Renal cortex interstitium (tissue), 11 donors: ENCODE data around the gene NUDT22. TPM values are rescaled to one million over a fixed set of nuclear protein-coding genes. Genes with fewer than 3 reads are reported as not detected.

Source experiments
- DNase-seq, 11 donors: peaks; one replicate each; pipeline ENCODE4 v3.0.0-alpha.2; 2013; ENCODE audit warnings: low read depth in 9 of 11, low spot score in 4 of 11; ENCODE audit errors: extremely low read depth in 1 of 11
- polyA plus RNA-seq, 3 donors: library from polyadenylated mRNA; unstranded; fragments of 120-200 nt; gene quantifications; one replicate each; pipeline ENCODE4 v1.2.1, GENCODE V29; 2013; ENCODE audit not compliant: insufficient read length in 3 of 3

The NUDT22 gene
- polyA plus RNA-seq, 3 donors: 17.7 to 32.8 (median 28.0) TPM

DNA sequence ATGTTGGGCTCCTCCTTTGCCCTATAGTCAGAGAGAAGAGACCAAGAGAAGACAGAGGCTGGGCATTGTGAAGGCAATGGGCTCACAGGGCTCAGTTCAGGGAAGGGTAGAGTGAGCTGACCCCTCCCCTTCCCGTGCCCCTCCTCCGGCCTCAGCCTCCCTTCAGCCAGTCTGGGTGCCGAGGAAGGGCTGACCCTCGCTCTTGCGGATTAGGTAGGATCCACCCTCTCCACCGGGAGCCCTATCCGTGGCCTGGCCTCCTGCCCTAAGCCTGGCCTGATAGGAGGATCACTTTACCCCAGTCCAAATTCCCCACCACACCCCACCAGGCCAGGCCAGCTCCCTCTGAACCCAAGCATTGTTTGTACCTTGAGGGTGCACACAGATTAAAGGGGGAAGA lies 22.5 kb downstream of the NUDT22 start:
- DNase-seq: no peak

DNA sequence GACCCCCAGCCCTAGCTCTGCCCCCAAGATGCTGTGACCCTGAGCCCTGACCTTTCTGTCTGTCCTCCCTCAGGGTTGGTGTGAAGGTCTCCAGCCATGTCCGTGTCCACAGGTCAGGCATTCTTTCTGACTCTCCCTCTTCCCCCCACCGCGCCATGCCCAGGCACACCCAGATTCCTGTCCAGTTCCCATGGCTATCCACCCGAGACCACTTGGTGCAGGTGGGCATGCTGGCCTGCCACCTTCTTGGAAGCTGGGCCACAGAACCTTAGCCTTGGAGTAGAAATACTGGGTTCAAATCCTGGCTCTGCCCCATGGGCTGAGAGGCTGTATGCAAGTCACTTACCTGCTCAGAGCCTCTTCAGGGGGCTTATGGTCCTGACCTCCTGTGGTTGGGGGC lies 23.0 kb downstream of the NUDT22 start:
- DNase-seq: no peak

DNA sequence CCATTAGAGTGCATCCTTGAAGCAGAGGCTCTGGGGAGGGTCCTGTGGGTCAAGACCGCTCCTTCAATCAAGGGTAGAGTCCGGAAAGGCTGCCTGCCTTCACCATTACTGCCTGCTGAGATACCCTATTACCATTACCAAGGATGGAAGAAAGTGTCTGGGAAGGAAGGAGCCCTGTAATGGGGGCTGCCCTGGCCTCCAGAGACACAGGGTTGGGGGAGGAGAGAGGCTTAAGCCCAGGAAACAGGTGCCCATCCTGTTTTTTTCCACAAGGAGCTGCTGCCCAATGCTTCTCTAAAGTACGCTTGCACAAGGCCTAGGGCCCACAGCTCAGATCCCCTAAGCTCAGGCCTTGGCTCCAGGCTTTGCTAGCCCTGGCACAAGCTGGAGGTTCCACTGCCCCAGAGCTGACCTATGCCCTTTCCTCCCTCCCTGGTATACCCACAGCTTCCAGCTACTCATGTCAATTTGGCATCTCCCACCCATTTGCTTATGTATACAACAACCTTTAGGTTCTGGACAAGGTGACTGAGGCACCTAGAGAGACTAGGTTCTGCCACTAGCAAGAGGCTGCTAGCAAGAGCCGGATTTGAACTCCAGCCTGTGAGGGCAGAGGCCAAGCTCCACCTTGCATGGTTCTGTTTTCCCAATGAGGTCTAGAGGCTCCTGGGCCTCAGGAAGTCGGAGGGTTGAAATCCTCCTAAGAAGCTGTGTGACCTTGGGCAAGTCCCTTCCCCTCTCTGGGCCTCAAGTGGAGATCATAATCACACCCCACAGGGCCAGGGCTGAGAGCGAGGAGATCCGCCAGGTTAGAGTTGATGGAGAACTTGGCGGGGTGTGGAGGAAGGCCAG lies 23.7 kb downstream of the NUDT22 start:
- no peak for DNase-seq

DNA sequence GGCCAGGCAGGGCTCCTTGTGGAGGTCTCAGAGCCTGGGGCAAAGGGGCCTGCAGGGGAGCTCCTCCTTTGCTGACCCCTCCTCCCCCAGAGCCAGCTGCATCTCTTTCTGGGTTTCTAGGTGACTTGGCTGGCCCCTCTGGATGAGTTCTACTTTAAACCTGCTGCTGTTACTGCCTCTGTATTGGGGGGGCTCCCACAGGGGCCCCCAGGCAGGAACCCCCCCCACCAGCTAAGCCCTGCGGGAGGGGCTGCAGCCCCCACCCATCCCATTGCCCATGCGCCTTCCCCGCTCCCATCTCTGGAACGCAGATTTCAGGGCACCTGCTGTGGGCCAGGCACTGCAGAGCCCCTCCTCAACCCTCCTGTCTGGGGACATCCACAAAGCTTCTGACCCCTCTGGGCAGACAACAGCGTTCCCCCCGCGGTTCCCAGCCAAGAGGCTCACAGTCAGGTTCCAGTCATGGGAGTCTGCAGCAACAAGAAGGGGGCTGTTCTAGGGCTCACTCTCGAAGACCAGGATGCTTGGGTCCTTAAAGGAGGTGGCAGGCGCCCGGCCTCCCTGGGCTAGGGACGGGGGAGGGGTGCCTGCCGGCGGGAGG lies 24.4 kb downstream of the NUDT22 start:
- DNase-seq: no peak

DNA sequence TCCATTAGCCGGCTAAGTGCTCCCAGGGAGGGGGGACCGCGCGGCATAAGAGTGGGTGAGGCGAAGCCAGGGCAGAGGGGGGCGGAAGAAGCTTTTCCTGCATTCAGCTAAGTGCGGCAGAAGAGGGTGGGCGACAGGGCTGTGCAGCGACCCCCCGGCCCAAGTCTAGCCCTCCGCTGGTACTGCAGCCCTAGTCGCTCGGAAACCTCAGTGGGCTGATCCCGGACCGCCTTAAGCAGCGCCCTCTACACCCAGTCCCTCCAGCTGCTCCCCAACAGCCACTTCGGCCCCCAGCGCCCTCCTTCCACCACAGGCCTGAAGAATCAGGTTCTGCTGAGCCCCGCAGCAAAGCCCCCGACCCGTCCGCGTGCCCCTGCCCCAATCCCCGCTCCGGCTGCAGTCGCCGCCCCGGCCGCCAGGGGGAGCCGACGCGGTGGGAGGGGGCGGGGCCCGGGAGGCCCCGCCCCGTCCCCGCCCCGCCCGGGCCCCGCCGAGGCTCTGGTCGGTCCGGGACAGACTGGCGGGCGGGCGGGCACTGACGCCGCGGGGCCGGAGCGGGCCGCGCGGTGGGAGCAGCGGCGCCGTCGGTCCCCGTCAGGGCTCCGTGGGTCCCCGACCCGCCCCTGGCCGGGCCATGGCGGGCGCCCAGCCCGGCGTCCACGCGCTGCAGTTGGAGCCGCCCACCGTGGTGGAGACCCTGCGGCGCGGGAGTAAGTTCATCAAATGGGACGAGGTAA lies 25.1 kb downstream of the NUDT22 start, which contains the start of gene PLCB3:
TSS of gene PLCB3 (plus strand) at position 515 of the 737 bp plus-strand sequence. CDS start at position 635, 120 bp downstream.
- DNase-seq: no peak

DNA sequence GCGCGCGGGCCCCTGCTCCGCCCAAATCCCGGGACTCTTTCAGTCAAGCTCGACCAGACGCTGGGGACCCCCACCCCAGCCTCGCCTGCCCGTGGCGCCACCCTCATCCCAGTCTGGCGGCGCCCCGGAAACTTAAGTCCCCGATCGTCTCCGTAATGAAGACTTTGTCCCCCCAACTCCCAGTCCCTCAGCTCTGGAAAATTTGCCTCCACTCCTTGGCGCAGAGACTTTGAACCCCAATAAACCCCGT lies 25.6 kb downstream of the NUDT22 start:
- no peak for DNase-seq

DNA sequence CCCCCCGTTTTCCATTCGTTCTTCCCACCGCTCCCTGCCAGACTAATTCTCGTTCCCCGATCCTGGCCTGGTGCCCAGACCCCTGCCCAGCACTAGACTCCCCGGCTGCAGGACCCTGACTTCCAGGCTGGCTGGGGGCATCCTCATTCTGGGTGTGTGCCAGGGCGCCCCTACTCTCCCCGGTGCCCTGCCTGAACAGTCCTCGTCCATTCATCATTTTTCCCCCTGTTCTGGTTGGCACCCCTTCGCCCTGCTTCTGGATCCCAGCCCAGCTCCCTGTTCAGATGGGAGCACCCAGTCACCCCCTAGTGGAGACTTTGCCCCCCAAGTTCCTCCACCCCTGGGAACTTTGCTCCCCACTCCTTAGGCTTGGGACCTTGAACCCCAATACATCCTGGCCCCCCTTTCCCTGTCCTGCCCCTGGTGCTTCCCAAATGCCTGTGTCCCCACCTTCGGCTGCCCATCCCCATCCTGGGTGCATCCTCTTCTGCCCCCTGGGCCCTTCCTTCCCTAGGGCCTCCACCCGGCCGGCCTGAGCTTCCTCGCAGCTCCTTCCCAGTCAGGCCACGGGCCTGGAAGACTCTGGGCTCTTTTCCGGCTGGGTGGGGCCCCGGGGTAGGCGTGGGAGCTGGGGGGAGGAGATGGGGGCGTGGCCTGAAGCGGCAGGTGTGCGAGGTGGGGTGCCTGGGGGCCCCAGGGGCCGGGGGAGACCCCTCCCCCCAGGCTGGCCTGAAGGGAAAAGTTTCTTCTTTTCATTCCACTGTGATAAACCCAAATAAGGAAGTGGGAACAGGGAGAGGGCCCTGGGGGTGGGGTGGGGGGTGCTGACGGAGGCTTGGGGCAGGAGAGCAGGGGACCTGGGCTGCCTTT lies 26.2 kb downstream of the NUDT22 start:
- DNase-seq: no peak

DNA sequence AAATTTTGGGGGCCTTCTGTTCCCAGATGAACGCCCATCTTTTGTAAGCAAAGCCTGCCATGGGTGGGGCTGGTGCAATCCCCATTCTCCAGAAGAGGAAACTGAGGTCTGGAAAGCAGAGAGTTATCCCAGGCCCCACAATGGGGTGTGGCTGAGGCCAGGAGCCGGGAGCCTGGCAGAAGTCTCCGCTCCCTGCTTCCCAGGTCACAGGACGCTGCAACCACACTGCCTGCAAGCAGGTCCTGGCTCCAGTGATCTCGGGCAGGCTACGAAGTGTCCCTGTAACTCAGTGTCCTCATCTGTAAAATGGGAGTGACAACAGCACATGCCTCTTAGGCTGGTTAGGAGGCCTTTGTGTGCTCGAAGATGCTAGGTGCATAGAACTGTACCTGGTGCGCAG lies 27.0 kb downstream of the NUDT22 start:
- DNase-seq: no peak

DNA sequence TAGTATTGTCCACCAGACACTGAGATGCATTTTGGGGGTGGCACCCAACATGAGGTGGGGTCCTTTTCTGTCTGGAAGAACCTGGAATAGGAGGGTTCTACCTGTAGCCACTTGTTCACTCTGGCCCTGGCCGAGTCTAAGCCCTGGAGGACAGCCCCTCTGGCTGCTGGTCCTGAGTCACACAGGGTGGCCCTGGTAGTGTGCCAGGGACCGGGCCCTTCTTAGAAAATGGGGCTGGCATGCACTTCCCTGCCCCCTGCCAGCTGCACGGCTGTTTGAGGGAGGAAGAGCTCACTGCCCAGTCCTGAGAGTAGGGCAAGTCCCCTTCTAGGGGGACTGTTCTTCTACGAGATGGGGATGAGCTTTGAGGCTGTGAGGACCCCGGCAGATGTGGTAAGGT lies 27.4 kb downstream of the NUDT22 start:
- DNase-seq: no peak

DNA sequence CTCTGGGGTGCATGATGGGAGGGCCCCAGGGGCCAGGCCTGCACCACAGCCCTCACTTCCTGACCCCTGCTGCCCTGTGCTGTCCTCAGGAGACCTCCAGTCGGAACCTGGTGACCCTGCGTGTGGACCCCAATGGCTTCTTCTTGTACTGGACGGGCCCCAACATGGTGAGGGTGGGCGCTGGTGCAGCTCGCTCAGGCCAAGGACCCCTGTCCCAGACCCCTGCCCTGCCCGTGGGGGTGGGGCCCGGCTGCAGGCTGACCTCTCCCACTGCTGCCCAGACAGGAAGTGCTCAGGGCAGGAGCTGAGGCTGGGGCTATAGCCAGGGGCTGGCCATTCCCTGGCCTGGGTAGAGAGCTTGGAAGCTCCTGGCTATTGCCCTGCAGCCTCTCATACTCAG lies 28.3 kb downstream of the NUDT22 start:
- DNase-seq: no peak

DNA sequence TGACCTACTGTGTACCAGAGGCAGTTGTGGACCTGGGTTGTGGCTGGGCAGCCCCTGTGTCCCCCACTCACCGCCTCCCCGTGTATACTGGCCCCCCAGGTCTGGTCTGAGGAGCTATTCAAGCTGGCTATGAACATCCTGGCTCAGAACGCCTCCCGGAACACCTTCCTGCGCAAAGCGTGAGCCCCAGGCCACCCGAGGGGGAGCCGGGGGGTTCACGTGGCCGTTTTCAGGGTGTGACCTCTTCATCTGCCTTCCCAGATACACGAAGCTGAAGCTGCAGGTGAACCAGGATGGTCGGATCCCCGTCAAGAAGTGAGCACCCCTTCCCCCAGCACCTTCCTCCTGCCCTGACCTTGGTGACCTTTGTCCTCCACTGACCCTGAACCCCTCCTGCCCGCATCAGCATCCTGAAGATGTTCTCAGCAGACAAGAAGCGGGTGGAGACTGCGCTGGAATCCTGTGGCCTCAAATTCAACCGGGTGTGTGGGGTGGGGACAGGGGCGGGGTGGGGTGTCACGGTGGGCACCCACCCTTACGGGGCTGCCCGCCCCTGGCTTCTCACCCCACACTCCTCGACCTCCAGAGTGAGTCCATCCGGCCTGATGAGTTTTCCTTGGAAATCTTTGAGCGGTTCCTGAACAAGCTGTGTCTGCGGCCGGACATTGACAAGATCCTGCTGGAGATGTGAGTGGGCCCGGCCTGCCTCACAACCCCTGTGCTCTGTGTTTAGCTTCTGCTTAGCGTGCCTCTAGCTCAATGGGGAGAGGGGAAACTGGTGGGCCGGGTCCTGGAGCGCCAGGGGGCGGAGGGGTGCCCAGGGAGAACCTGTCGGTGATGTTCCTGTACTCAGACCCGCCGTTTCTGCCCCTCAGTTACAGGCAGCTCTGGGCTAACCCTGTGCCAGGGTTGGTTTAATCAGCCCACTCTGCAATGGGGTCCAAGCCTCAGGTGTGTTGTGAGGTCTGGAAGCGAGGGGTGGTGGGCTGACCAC lies 29.4 kb downstream of the NUDT22 start:
- no peak for DNase-seq

DNA sequence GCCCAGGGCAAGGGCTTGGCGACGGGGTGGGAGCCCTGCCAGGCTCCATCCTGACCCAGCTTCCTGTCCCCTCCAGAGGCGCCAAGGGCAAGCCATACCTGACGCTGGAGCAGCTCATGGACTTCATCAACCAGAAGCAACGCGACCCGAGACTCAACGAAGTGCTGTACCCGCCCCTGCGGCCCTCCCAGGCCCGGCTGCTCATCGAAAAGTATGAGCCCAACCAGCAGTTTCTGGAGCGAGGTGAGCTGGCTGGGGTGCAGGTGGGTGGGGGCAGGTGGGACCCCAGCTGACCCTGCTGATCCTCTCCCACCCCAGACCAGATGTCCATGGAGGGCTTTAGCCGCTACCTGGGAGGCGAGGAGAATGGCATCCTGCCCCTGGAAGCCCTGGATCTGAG lies 30.2 kb downstream of the NUDT22 start:
- no peak for DNase-seq

DNA sequence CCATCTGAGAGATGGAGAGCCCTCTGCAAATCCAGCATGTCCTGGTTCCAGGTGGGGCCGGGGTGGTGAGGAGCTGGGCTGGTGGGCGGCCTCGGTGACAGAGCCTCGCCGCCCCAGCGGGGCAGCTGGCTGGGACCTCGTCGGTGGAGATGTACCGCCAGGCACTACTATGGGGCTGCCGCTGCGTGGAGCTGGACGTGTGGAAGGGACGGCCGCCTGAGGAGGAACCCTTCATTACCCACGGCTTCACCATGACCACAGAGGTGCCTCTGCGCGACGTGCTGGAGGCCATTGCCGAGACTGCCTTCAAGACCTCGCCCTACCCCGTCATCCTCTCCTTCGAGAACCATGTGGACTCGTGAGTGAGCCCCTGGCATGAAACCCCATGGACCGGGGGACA lies 32.3 kb downstream of the NUDT22 start:
- DNase-seq: no peak

DNA sequence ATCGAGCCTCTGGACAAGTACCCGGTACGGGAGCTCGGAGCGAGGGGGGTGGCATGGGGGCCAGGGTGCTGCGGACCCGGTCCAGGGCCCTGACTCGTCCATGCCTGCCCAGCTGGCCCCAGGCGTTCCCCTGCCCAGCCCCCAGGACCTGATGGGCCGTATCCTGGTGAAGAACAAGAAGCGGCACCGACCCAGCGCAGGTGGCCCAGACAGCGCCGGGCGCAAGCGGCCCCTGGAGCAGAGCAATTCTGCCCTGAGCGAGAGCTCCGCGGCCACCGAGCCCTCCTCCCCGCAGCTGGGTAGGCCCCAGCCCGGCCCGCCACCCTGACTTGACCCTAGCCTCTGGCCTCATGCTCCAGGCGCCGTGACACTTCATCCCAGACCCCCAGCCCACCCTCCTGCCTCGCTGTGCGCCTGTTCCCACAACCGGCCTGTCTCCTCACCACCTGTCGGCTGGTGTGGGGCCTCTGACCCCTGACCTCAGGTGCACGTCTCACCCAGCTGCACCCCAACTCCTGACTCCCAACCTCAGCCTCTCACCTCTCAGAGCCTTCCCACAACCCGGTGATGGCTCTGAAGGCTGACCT lies 33.0 kb downstream of the NUDT22 start:
- no peak for DNase-seq

DNA sequence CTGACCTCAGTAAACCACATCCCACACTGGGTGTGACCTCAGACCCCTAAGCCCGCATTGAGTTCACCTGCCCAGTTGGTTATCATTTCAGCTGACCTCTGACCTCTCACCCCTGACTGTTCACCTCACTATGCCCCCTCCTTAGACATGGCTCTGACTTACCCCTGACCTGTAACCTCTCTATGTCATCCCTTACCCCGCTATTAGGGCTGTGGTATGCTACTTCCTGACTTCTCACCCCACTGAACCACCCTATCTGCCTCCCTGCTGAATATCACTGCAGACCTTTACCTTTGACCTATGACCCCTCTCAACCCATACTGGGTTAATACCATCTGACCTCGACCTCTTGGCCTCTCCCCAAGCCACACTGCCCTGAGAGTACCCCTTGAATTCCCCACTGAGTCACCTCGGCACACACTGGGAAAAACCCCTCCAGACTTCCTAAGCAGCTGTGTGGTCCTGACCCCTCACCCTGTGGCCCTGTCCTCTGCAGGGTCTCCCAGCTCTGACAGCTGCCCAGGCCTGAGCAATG lies 33.5 kb downstream of the NUDT22 start:
- DNase-seq: no peak

DNA sequence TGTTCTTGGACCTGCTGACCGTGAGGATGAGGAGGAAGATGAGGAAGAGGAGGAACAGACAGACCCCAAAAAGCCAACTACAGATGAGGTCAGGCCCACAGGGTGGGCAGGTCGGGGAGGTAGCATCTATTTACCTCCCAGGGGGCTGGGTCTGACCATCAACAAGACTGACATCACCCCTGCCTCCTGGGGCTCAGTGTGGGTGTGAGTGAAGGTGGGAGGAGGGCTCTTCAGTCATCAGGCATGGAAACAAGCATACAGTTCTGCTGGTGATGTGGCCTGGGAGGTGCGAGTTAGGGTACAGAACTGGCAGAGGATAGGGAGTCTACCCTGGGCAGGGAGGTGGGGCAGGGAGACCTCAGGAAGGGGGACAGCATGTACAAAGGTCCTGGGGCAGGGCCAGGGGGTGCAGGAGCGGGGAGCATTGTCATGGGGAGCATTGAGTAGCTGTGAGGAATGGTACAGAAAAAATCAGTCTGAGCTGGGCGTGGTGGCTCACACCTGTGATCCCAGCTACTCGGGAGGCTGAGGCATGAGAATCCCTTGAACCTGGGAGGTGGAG lies 34.2 kb downstream of the NUDT22 start:
- no peak for DNase-seq

DNA sequence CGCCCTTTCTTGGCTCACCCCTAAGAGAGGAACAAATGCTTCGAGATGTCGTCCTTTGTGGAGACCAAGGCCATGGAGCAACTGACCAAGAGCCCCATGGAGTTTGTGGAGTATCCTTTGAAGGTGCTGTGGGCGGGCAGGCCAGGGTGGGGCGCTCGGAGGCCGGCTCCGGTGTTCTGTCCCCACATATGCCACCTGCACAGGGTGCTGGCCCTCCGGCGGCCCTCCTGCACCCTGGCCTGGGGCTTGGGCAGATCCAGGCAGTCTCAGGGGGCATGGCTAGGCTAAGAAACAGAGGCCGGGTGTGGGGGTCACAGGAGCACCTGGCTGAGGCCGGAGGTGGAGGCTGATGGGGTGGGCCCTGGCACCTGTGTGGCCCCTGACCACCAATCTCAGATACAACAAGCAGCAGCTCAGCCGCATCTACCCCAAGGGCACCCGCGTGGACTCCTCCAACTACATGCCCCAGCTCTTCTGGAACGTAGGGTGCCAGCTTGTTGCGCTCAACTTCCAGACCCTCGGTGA lies 35.5 kb downstream of the NUDT22 start:
- DNase-seq: no peak
